CD8-positive, alpha-beta memory T cell (primary cell): ENCODE measurements around the gene SRRD. TPM values are rescaled to one million over a fixed set of nuclear protein-coding genes. Genes with fewer than 3 reads are reported as not detected.

Experiments used
- CTCF ChIA-PET: fragments of 350-600 bp; sonication (Branson Sonifier 250); formaldehyde crosslinking; loops from one replicate; lab custom pipeline; 2021; ENCODE audit warnings: antibody characterized with exemption; lab: Charles Lee
- POLR2A ChIA-PET: fragments of 350-600 bp; sonication (Branson Sonifier 250); formaldehyde crosslinking; loops from one replicate; lab custom pipeline; 2021; ENCODE audit warnings: antibody characterized with exemption; lab: Charles Lee
- DNase-seq, 5 donors: peaks; one replicate each; pipeline versions ENCODE4 v3.0.0 to v3.0.0-alpha.2; 2020 to 2022; ENCODE audit warnings: mixed read lengths in 1 of 5
- H3K27ac ChIP-seq: one replicate; pipeline ENCODE4 v1.7.0; 2013; ENCODE audit warnings: low read depth, mild to moderate bottlenecking, low read length, moderate library complexity
- H3K27me3 ChIP-seq: 2 replicates; pipeline ENCODE4 v1.7.0; 2013; ENCODE audit warnings: low read length, mild to moderate bottlenecking; ENCODE audit not compliant: insufficient read depth, poor library complexity, severe bottlenecking
- H3K36me3 ChIP-seq: 2 replicates; pipeline ENCODE4 v1.7.0; 2013; ENCODE audit warnings: mild to moderate bottlenecking, low read length, moderate library complexity; ENCODE audit not compliant: insufficient read depth
- H3K4me1 ChIP-seq: 2 replicates; pipeline ENCODE4 v1.7.0; 2013; ENCODE audit warnings: mild to moderate bottlenecking, low read length, moderate library complexity; ENCODE audit not compliant: insufficient read depth
- H3K4me3 ChIP-seq: 2 replicates; pipeline ENCODE4 v1.7.0; 2013; ENCODE audit warnings: mild to moderate bottlenecking, low read length
- H3K9me3 ChIP-seq: 2 replicates; pipeline ENCODE4 v1.7.0; 2013; ENCODE audit warnings: mild to moderate bottlenecking, low read length
- H3K27ac Mint-ChIP-seq, 8 donors: one replicate each; pipeline ENCODE4 v1.8.0; 2020 to 2021; ENCODE audit warnings: mixed read lengths in 8 of 8, mild to moderate bottlenecking in 6 of 8, inconsistent platforms in 3 of 8, moderate library complexity in 3 of 8
- H3K27me3 Mint-ChIP-seq, 2 donors: one replicate each; pipeline ENCODE4 v1.8.0; 2020 to 2021; ENCODE audit warnings: mixed read lengths in 2 of 2, mild to moderate bottlenecking in 1 of 2, moderate library complexity in 1 of 2
- H3K36me3 Mint-ChIP-seq, 3 donors: one replicate each; pipeline ENCODE4 v1.8.0; 2020 to 2021; ENCODE audit warnings: mixed read lengths in 3 of 3, inconsistent platforms in 1 of 3, mild to moderate bottlenecking in 1 of 3
- H3K4me1 Mint-ChIP-seq, 3 donors: one replicate each; pipeline ENCODE4 v1.8.0; 2020 to 2021; ENCODE audit warnings: mixed read lengths in 3 of 3, inconsistent platforms in 1 of 3, mild to moderate bottlenecking in 1 of 3
- H3K4me3 Mint-ChIP-seq, 7 donors: one replicate each; pipeline ENCODE4 v1.8.0; 2020 to 2021; ENCODE audit warnings: mixed read lengths in 7 of 7, mild to moderate bottlenecking in 6 of 7, moderate library complexity in 4 of 7, inconsistent platforms in 2 of 7
- H3K9me3 Mint-ChIP-seq, 5 donors: one replicate each; pipeline ENCODE4 v1.8.0; 2020 to 2022; ENCODE audit warnings: mixed read lengths in 5 of 5, mild to moderate bottlenecking in 3 of 5, moderate library complexity in 2 of 5, inconsistent platforms in 1 of 5
- polyA plus RNA-seq: library from polyadenylated mRNA; unstranded; fragments of 300-500 nt; fragmentation: Illumina TruSeq; gene quantifications from one replicate; pipeline ENCODE4 v1.2.3, GENCODE V29; 2021
- total RNA-seq, 2 experiments: library from RNA; stranded (reverse); gene quantifications; one replicate each; pipeline ENCODE4 v1.2.3, GENCODE V29; 2021

SRRD gene
- total and polyA plus RNA-seq, 3 experiments from 2014 or later = 28.5 to 33.3 (median 32.8) TPM

GRCh38 chr22:26536056-26536761 lies 52.5 kb downstream of the SRRD start:
- POLR2A ChIA-PET = no interaction called here
- no peaks in the 10 kb centered on the region for H3K9me3 ChIP-seq
- H3K27ac Mint-ChIP-seq = peak overlapping the region in 3 of 8 donors; percentile 43 to 70 (median 50)
- H3K27me3 ChIP-seq = no peaks in the 10 kb centered on the region
- H3K4me1 Mint-ChIP-seq = peaks cover 16 to 33% (median 32%) of the 10 kb centered on the region in 3 donors
- peaks cover 29% of the 10 kb centered on the region for H3K36me3 ChIP-seq
- CTCF ChIA-PET = interaction anchor here (2.7 kb wide), 1 partner anchor 33 kb away, joined by 10 read pairs; no protein-coding TSS in a partner anchor
- peaks cover 0 to 88% (median 15%) of the 10 kb centered on the region in 3 donors for H3K36me3 Mint-ChIP-seq
- H3K4me3 ChIP-seq = no peak overlapping the region
- H3K9me3 Mint-ChIP-seq = no peaks in the 10 kb centered on the region
- no peak for DNase-seq
- H3K27ac ChIP-seq = no peak overlapping the region
- no peaks in the 10 kb centered on the region for H3K4me1 ChIP-seq
- H3K4me3 Mint-ChIP-seq = no peak overlapping the region
- no peaks in the 10 kb centered on the region for H3K27me3 Mint-ChIP-seq

DNA sequence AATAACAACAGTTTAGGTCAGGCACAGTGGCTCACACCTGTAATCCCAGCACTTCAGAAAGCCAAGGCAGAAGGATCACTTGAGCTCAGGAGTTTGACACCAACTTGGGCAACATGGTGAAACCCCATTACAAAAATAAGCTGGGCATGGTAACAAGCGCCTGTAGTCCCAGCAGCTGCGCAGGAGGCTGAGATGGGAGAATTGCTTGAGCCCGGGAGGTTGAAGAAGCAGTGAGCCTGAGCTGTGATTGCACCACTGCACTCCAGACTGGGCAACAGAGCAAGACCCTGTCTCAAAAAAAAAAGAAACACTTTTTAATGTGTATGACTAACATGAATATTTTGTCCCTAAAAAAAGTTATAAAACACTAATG lies 53.1 kb downstream of the SRRD start:
- Histone ChIP-seq H3K36me3 (peaks cover 24% of the 10 kb centered on the region), H3K27me3 (no peaks in the 10 kb centered on the region), H3K9me3 (no peaks in the 10 kb centered on the region), H3K27ac (no peak overlapping the region), H3K4me3 (no peak overlapping the region), H3K4me1 (no peaks in the 10 kb centered on the region)
- Mint-ChIP-seq H3K27me3 (no peaks in the 10 kb centered on the region), H3K4me3 (no peak overlapping the region), H3K9me3 (no peaks in the 10 kb centered on the region), H3K27ac (peak overlapping the region in 1 of 8 donors; percentile 70), H3K4me1 (peaks cover 16 to 33% (median 32%) of the 10 kb centered on the region in 3 donors), H3K36me3 (peaks cover 0 to 85% (median 11%) of the 10 kb centered on the region in 3 donors)
- POLR2A ChIA-PET = no interaction called here
- CTCF ChIA-PET = no interaction called here
- no peak for DNase-seq

GRCh38 chr22:26540119-26540518 lies 56.4 kb downstream of the SRRD start:
- Histone ChIP-seq H3K4me1 (peaks cover 19% of the 10 kb centered on the region), H3K27me3 (no peaks in the 10 kb centered on the region), H3K9me3 (no peaks in the 10 kb centered on the region), H3K27ac (no peak overlapping the region), H3K36me3 (peaks cover 13% of the 10 kb centered on the region), H3K4me3 (no peak overlapping the region)
- H3K4me1 Mint-ChIP-seq = peaks cover 33 to 50% (median 47%) of the 10 kb centered on the region in 3 donors
- ChIA-PET POLR2A (no interaction called here), CTCF (interaction anchor here (0.9 kb wide), 1 partner anchor 44 kb away, joined by 3 read pairs; no protein-coding TSS in a partner anchor)
- no peaks in the 10 kb centered on the region for H3K9me3 Mint-ChIP-seq
- H3K27ac Mint-ChIP-seq = peak overlapping the region in 2 of 8 donors; percentile 42 to 47
- H3K27me3 Mint-ChIP-seq = no peaks in the 10 kb centered on the region
- DNase-seq = no peak
- H3K4me3 Mint-ChIP-seq = no peak overlapping the region
- H3K36me3 Mint-ChIP-seq = peaks cover 0 to 89% (median 7%) of the 10 kb centered on the region in 3 donors

DNA sequence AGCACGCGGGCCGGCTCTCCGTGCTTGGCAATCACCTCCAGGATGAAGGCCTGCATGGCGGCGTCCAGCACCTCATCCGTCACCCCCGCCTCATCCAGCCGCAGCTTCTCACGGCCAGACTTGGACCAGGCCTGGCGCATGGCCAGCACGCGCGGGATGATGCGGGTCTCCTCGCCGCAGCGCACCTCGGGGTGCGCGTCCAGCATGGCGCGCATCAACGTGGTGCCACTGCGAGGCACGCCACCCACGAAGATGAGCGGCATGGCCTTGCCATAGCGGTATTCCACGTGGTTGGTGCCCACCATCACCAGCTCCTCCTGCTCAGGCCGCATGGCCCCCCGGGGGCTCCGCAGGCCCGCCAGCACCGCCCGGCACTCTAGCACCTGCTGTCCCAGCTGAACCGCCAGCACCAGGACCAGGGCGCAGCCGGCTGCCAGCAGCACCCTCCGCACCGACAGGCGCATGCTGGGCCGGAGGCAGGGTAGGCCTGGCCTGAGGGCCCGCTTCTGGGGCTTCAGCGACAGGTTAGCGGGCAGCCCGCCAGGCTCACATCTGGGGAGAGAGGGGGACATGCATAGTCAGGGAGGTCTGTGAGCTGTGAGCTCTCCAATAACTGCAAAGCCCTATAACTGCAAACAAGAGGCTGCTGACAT lies 57.6 kb downstream of the SRRD start:
- Mint-ChIP-seq H3K4me1 (peaks cover 32 to 46% (median 44%) of the 10 kb centered on the region in 3 donors), H3K27me3 (no peaks in the 10 kb centered on the region), H3K36me3 (peaks cover 0 to 80% (median 9%) of the 10 kb centered on the region in 3 donors), H3K9me3 (no peaks in the 10 kb centered on the region), H3K4me3 (no peak overlapping the region), H3K27ac (no peak overlapping the region)
- no peak overlapping the region for H3K4me3 ChIP-seq
- no peak overlapping the region for H3K27ac ChIP-seq
- POLR2A ChIA-PET = no interaction called here
- no peak for DNase-seq
- H3K9me3 ChIP-seq = no peaks in the 10 kb centered on the region
- H3K36me3 ChIP-seq = peaks cover 10% of the 10 kb centered on the region
- CTCF ChIA-PET = interaction anchor here (0.9 kb wide), 1 partner anchor 14 kb away, joined by 3 read pairs; no protein-coding TSS in a partner anchor
- H3K27me3 ChIP-seq = no peaks in the 10 kb centered on the region
- peaks cover 19% of the 10 kb centered on the region for H3K4me1 ChIP-seq

DNA sequence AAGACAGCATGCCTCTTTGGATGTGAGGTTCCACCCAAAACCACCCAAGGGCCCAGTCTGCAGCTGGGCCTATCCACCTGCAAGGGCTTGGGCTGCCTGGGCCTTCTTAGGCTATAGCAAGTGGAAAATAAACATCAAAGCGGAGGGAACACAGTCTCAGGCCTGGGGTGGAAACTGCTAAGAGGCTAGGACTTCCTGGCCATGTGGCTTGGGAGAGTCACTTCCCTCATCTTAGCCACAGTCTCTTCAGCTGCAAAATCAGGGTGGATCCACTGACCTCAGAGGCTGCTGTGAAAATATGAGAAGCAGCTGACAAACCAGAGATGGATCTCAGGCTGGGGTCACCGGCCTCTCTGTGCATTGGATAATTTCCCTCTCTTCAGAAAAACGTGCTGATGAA lies 59.2 kb downstream of the SRRD start:
- no peaks in the 10 kb centered on the region for H3K9me3 ChIP-seq
- Mint-ChIP-seq H3K4me1 (peaks cover 46 to 57% (median 53%) of the 10 kb centered on the region in 3 donors), H3K27me3 (no peaks in the 10 kb centered on the region), H3K27ac (peak overlapping the region; percentile 17 to 93 (median 68)), H3K9me3 (no peaks in the 10 kb centered on the region), H3K36me3 (peaks cover 0 to 79% (median 10%) of the 10 kb centered on the region in 3 donors), H3K4me3 (peak overlapping the region in 1 of 7 donors; percentile 57)
- peak in 1 of 5 donors; percentile 17 for DNase-seq
- peaks cover 6% of the 10 kb centered on the region for H3K36me3 ChIP-seq
- H3K4me1 ChIP-seq = peaks cover 19% of the 10 kb centered on the region
- no peaks in the 10 kb centered on the region for H3K27me3 ChIP-seq
- ChIA-PET CTCF (no interaction called here), POLR2A (no interaction called here)
- no peak overlapping the region for H3K27ac ChIP-seq
- H3K4me3 ChIP-seq = no peak overlapping the region

Other genes with a start within 250 kb of the SRRD start
- 10 to 100 TPM; 13.1 to 14.2 TPM for gene ASPHD2, start 54.6 kb upstream of the SRRD start, total RNA-seq
- gene ASPHD2, start 54.6 kb upstream of the SRRD start, polyA plus RNA-seq = 4.1 TPM
- gene HPS4, start 94 bp upstream of the SRRD start, total RNA-seq = 10 to 100 TPM; 36.7 to 36.8 TPM
- 18.9 TPM for gene HPS4, start 94 bp upstream of the SRRD start, polyA plus RNA-seq
- gene TFIP11, start 28.6 kb downstream of the SRRD start, total RNA-seq = 10 to 100 TPM; 53.9 to 58.8 TPM
- 41.5 TPM for gene TFIP11, start 28.6 kb downstream of the SRRD start, polyA plus RNA-seq
- gene TPST2, start 106.3 kb downstream of the SRRD start, total RNA-seq = 10 to 100 TPM; 36.7 to 37.3 TPM
- 201 TPM for gene TPST2, start 106.3 kb downstream of the SRRD start, polyA plus RNA-seq
- not detected for gene CRYBB1, start 134.2 kb downstream of the SRRD start, total RNA-seq
- not detected for gene CRYBB1, start 134.2 kb downstream of the SRRD start, polyA plus RNA-seq
- gene CRYBA4, start 138.1 kb downstream of the SRRD start, total RNA-seq = not detected
- gene CRYBA4, start 138.1 kb downstream of the SRRD start, polyA plus RNA-seq = not detected
- gene MIAT, start 173.7 kb downstream of the SRRD start, total RNA-seq = 10 to 100 TPM; 52.2 to 57.5 TPM
- gene MIAT, start 173.7 kb downstream of the SRRD start, polyA plus RNA-seq = 3.9 TPM